Endometrial microvascular endothelial cells (primary cell): ENCODE measurements around the gene ACOT13. TPM values are rescaled to one million over a fixed set of nuclear protein-coding genes. Genes with fewer than 3 reads are reported as not detected.
"Not testable (repeated sequence)": the region's sequence is repeated elsewhere in the genome, so short reads cannot be mapped to it uniquely, and the experiment has no call there.

Source experiments
- in situ Hi-C: cut with HindIII; loops from 2 replicates; pipeline ENCODE4 v1.10.0; 2017; ENCODE audit warnings: low sequenced_read_pairs, low pct_unique_long_range_greater_than_20kb; ENCODE audit errors: inconsistent ontology term
- total RNA-seq: library from RNA; depleted of rRNA; stranded (reverse); fragments of >200 nt; gene quantifications from one replicate; pipeline ENCODE4 v1.2.3, GENCODE V29; 2015; ENCODE audit errors: inconsistent ontology term

ACOT13 gene
- total RNA-seq, 1 donor from 2014 or later: 3.6 TPM

GRCh38 chr6:24659561-24659960, 7.3 kb upstream of the ACOT13 start:
- in situ Hi-C loops: no loop called here

GRCh38 chr6:24660105-24660504, 6.8 kb upstream of the ACOT13 start:
- in situ Hi-C loops: no loop called here

DNA sequence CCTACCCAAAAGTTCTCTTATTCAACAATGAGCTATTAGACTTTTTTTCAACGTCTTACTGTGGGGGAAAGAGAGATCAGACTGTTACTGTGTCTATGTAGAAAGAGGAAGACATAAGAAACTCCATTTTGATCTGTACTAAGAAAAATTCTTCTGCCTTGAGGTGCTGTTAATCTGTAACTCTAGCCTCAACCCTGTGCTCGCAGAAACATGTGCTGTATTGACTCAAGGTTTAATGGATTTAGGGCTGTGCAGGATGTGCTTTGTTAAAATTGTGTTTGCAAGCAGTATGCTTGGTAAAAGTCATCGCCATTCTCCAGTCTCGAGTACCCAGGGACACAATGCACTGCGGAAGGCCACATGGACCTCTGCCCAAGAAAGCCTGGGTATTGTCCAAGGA, 5.1 kb upstream of the ACOT13 start:
- in situ Hi-C loops: not testable (repeated sequence)

DNA sequence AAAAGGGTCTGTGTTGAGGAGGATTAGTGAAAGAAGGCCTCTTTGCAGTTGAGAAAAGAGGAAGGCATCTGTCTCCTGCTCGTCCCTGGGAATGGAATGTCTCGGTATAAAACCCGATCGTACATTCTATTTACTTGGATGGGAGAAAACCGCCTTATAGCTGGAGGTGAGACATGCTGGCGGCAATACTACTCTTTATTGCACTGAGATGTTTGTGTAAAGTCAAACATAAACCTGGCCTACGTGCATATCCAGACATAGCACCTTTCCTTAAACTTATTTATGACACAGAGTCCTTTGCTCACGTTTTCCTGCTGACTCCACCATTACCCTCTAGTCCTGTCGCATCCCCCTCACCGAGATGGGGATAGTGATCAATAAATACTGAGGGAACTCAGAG, 4.6 kb upstream of the ACOT13 start:
- in situ Hi-C loops: no loop called here

DNA sequence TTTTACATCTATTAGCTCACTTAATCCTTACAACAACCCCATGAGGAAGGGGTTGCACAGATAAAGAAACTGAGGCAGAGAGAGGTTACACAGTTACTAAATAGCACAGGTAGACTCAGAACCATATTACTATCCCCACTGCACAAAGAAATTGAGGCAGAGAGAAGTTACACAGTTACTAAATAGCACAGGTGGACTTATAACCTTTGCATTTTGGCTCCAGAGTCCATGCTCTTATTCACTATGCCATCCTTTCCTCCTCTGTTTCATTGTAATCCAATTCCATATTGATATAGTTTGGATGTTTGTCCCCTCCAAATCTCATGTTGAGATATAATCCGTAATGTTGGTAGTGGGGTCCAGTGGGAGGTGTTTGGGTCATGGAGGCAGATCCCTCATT, 3.7 kb upstream of the ACOT13 start:
- in situ Hi-C loops: no loop called here

GRCh38 chr6:24664046-24664987, 2.6 kb upstream of the ACOT13 start:
- in situ Hi-C loops: no loop called here

DNA sequence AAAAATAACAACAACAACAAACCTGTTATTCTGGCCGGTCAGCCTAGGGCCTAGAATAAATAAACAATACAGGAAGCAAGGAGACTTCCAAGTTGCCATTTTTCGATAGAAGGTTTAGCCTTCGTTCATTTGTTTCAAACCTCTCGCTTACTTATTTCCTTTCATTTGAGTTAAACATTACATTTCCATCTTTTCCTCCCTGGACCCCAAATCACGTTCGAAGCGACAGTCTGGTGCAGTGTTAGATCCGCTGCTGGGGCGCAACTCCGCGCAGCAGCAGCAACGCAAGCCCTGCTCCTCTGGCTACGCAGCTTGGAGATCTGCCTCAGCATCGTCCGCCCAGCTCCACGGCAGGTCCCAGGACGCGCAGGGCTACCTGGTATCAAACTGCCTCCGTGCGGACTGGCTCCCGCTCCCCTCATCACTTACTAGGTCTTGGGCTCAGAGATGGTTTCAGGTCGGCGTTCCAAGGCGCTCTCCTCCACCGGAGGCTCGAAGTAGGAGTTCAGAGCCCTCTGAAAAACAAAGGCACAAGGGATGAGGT, 708 bp upstream of the ACOT13 start:
- in situ Hi-C loops: no loop called here

DNA sequence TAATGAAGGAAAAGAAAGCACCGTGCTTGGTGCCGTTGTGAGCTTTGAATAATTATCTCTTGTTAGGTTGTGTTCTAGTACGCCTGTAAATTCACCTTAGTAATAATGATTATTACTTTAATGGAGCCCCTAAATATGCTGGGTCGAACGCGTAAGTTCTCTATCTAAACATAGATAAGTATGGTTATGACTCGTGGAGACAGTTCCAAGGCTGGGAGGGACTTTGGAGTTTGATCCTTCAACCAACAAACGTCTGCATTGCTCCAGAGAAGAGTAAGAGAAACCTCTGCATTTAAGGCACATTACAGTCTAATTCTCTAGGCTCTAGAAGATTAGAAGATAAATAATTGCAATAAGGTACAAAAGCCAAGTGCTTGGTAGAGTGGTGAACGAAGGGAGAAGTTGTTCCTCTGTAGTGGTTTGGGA, 514 bp downstream of the ACOT13 start:
- in situ Hi-C loops: no loop called here

DNA sequence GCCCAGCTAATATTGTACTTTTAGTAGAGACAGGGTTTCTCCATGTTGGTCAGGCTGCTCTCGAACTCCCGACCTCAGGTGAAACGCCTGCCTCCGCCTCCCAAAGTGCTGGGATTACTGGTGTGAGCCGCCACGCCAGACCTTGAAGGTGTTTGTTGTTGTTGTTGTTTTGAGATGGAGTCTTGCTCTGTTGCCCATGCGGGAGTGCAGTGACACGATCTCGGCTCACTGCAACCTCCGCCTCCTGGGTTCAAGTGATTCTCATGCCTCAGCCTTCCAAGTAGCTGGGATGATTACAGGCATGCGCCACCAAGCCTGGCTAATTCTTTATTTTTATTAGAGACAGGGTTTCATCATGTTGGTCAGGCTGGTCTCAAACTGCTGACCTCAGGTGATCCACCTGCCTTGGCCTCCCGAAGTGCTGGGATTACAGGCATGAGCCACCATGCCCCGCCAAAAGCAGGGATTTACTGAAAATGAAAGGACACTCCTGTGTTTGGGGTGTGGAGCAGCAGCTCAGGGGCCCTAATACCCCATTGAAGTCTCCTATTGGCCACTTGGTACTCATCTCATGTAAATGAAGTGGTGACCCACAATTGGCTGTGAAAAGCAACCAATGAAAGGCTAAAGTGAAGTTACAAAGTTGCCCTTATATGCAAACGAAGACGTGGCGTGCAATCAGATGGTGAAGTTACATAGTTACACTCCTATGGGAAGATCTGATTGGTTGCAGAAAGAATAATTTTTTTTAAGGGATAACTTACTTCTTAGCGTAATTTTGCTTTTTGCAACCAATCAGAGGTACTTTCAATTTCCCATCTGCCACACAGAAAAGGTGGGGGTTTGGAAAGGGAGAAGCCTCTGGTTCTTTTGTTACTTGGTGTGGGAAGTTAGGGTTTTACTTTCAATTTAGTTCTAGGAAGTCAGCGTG, 1.5 kb downstream of the ACOT13 start:
- in situ Hi-C loops: not testable (repeated sequence)

GRCh38 chr6:24668997-24669361, 2.1 kb downstream of the ACOT13 start:
- in situ Hi-C loops: no loop called here

DNA sequence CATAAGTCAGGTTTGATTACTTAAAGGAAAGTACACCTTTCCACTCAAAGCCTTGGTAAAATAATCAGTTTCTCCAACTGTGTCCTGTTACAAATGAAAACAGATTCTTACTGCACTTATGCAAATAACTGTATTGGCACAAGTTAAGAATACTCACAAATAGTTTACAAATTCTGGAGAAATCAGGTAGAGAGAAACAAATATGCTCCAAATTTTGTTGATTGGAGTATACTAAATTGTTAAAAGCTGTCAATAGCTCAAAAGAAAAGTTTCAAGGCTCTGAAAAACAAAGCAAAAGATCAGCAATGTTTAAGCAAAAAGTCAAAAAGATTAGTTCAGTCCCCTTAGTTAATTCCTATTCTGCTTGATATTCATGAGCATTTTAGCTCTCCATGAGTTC, 3.6 kb downstream of the ACOT13 start:
- in situ Hi-C loops: not testable (repeated sequence)

- in situ Hi-C loops: not testable (repeated sequence)
Observed at GRCh38 chr6:24671077-24671476, 4.2 kb downstream of the ACOT13 start.

DNA sequence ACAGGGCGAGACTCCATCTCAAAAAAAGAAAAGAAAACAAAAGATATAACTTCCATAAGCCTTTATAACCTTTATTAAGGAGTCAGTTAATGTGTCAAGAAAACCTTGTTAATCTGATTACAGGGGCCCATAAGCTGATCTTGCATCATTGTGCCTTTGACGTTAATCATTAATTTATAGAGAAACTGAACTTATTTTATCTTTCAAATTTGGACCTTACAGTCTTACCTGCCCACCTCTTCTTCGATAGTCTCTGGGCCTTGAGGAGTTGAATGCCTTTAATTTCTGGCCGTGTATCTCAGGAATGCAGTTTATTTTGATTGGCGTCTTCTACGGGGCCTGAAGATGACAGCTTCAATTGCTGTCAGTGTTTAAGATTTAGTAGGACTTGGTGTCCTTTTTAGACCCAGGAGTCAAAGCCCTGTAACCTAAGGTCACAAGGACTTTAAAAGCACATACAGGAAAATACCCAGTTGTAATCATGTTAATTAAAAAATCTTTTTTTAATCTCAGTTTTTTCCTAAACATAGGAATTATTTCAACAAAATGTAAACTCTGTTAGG, 5.8 kb downstream of the ACOT13 start:
- in situ Hi-C loops: no loop called here

GRCh38 chr6:24673625-24674024, 6.7 kb downstream of the ACOT13 start:
- in situ Hi-C loops: no loop called here

DNA sequence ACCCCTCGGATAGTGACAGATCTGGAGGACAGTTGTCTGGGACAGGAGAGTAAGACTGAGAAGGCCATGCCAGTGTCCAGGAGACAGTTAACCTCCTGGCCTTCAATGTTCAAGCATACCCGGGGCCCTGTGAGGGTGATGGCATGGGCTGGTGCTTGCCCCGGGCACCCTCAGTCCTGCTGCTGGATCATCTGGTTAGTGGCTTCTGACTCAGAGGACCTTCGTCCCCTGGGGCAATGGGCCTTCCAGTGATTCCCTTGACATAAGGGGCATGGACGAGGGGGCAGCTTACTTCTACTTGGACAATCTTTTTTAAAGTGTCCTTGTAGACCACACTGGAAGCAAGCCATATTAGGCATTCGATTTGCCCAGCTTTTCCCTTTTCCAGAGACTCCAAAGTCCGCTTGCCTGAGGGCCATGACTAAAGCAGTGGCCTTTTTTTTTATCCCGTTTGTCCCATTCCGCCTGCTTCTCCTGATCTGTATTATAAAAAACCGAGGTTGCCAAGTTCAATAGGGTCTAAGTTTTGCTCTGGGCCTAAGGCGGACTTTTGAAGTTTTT, 12.0 kb downstream of the ACOT13 start:
- in situ Hi-C loops: not testable (repeated sequence)

DNA sequence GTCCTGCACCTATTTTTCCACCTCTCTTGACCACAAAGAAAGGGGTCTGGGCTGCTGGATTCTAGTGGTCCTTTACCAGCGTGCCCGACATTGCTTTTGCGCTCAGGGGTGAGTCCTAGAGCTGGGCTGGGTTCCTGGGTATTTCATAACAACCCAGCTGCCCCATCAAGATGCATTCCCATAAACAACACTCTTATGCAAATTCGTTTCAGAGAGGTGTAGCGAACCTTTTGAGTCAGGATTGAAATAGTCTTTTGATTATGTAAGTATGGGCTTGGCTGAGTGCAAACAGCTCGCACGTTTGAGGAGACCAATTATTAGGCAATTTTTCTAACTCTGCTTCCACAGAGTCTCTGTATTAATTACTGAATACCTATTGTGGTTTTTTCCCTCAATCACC, 13.7 kb downstream of the ACOT13 start:
- in situ Hi-C loops: no loop called here

DNA sequence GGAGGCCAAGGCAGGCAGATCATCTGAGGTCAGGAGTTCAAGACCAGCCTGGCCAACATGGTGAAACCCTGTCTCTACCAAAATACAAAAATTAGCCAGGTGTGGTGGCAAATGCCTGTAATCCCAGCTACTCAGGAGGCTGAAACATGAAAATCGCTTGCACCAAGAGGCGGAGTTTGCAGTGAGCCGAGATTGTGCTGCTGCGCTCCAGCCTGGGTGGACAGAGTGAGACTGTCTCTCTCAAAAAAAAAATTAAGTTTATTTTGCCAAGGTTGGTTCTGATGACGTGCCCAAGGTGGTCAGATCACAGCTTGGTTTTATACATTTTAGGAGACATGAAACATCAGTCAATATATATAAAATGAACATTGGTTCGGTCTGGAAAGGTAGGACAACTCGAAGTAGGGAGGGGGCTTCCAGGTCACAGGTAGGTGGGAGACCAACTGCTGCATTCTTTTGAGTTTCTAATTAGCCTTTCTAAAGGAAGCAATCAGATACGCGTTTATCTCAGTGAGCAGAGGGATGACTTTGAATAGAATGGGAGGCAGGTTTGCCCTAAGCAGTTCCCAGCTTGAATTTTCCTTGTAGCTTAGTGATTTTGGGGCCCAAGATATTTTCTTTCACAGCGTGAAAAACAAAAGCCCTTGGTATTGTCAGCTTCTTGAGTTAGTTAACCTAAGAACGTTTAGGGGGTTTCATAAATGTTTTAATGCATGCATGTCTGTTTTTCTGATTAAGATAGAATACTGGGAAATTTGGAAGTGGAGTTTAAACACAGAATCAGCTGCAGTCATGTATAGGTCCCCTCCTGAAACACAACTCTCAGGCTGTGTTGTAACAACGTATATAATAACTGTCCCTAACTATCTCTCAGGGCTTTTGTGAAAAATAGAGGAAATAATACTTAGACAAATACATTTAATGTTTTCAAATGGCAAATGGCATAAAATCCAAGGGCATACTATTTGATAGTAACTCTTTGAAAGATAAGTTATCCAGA, 16.7 kb downstream of the ACOT13 start:
- in situ Hi-C loops: no loop called here

DNA sequence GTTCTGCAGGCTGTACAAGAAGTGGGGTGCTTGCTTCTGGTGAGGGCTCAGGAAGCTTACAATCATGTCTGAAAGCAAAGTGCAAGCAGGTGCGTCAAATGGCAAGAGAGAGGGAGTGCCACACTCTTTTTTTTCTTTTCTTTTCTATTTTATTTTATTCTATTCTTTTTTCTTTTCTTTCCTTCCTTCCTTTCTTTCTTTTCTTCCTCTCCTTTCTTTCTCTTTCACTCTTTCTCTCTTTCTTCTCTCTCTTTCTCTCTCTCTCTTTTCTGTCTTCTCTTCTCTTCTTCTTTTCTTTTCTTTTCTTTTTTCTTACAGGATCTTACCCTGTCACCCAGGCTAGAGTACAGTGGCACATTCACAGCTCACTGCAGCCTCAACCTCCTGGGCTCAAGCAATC, 19.5 kb downstream of the ACOT13 start:
- in situ Hi-C loops: no loop called here
